ENCODE measurements around the gene GARIN3.
"Not testable (repeated sequence)": the region's sequence is repeated elsewhere in the genome, so short reads cannot be mapped to it uniquely, and the experiment has no call there.

The GARIN3 gene

GRCh38 chr5:157166214-157167213 lies at the start of gene GARIN3:
TSS of gene GARIN3 (minus strand) at chr5:157166264. CDS start at chr5:157166168, 96 bp downstream.
- DNase-seq (ENCODE audit: low read depth, low spot score), result no peak

- no peak for DNase-seq (ENCODE audit: low read depth, low spot score)
These were observed 49.6 kb upstream of the GARIN3 start for GRCh38 chr5:157215514-157216167.

GRCh38 chr5:157214861-157215513 lies 48.9 kb upstream of the GARIN3 start:
- DNase-seq (ENCODE audit: low read depth, low spot score), result no peak

GRCh38 chr5:157214415-157214814 lies 48.4 kb upstream of the GARIN3 start:
- no peak for DNase-seq (ENCODE audit: low read depth, low spot score)

- DNase-seq (ENCODE audit: low read depth, low spot score), result no peak
These were observed 47.6 kb upstream of the GARIN3 start for GRCh38 chr5:157213527-157214243.

- no peak for DNase-seq (ENCODE audit: low read depth, low spot score)
These were observed 46.2 kb upstream of the GARIN3 start for GRCh38 chr5:157212307-157212706.

GRCh38 chr5:157210652-157211051 lies 44.6 kb upstream of the GARIN3 start:
- not testable (repeated sequence) for DNase-seq (ENCODE audit: low read depth, low spot score)

- DNase-seq (ENCODE audit: low read depth, low spot score), result no peak
These were observed 39.6 kb upstream of the GARIN3 start for GRCh38 chr5:157205708-157206107.

- no peak for DNase-seq (ENCODE audit: low read depth, low spot score)
These were observed 38.7 kb upstream of the GARIN3 start for GRCh38 chr5:157204765-157205164.

GRCh38 chr5:157203417-157203816 lies 37.4 kb upstream of the GARIN3 start:
- DNase-seq (ENCODE audit: low read depth, low spot score), result no peak

- no peak for DNase-seq (ENCODE audit: low read depth, low spot score)
These were observed 35.8 kb upstream of the GARIN3 start for GRCh38 chr5:157201857-157202256.

- DNase-seq (ENCODE audit: low read depth, low spot score), result no peak
These were observed 32.4 kb upstream of the GARIN3 start for GRCh38 chr5:157198277-157198986.

- no peak for DNase-seq (ENCODE audit: low read depth, low spot score)
These were observed 31.0 kb upstream of the GARIN3 start for GRCh38 chr5:157197086-157197485.

GRCh38 chr5:157196045-157196444 lies 30.0 kb upstream of the GARIN3 start:
- DNase-seq (ENCODE audit: low read depth, low spot score), result no peak

GRCh38 chr5:157193699-157194424 lies 27.8 kb upstream of the GARIN3 start:
- DNase-seq (ENCODE audit: low read depth, low spot score), result no peak

GRCh38 chr5:157189223-157189622 lies 23.2 kb upstream of the GARIN3 start:
- DNase-seq (ENCODE audit: low read depth, low spot score), result no peak

- DNase-seq (ENCODE audit: low read depth, low spot score), result no peak
These were observed 22.2 kb upstream of the GARIN3 start for GRCh38 chr5:157188270-157188669.

GRCh38 chr5:157187046-157187754 lies 21.1 kb upstream of the GARIN3 start:
- DNase-seq (ENCODE audit: low read depth, low spot score), result no peak

- DNase-seq (ENCODE audit: low read depth, low spot score), result no peak
These were observed 20.4 kb upstream of the GARIN3 start for GRCh38 chr5:157186309-157187045.
